IMR-90 (cell line): Measurements from ENCODE around the gene RHOXF2. TPM values are rescaled to one million over a fixed set of nuclear protein-coding genes. Genes with fewer than 3 reads are reported as not detected.
A peak's percentile ranks its signal among the peaks of the same experiment; 100 is the strongest.

ENCODE experiments used
- ATAC-seq: fragments of 200-7000 bp; cut with Tn5 transposase; 2 replicates; pipeline ENCODE4 v1.9.1; 2020; ENCODE audit warnings: low read depth, mild to moderate bottlenecking, moderate library complexity
- BruUV-seq: library from RNA; stranded (reverse); fragments of 400-500 nt; replicated peaks from 2 replicates; lab custom pipeline; 2021; lab: Mats Ljungman, UMichigan
- CTCF ChIA-PET: fragments of 300-600 bp; formaldehyde crosslinking; extraction: SDS; loops from one replicate; lab custom pipeline; 2021; ENCODE audit warnings: antibody characterized with exemption; lab: Yijun Ruan, JAX
- POLR2A ChIA-PET: fragments of 300-600 bp; sonication (Branson Sonifier 250); formaldehyde crosslinking; loops from one replicate; lab custom pipeline; 2022; ENCODE audit warnings: antibody characterized with exemption; ENCODE audit not compliant: unreplicated experiment; lab: Charles Lee
- DNase-seq: peaks from one replicate; pipeline ENCODE4 v3.0.0; 2013
- H2AFZ ChIP-seq: replicated peaks from 2 replicates; pipeline ENCODE3; 2013; ENCODE audit warnings: low read length, mild to moderate bottlenecking; ENCODE audit not compliant: poor library complexity
- H2AK5ac ChIP-seq: 2 replicates; pipeline ENCODE4 v1.6.1; 2013; ENCODE audit warnings: low read depth, low read length, inconsistent platforms
- H2AK9ac ChIP-seq: replicated peaks from 2 replicates; pipeline ENCODE3; 2013; ENCODE audit warnings: mild to moderate bottlenecking, low read depth, low read length, moderate library complexity; ENCODE audit not compliant: poor library complexity
- H2BK120ac ChIP-seq: 2 replicates; pipeline ENCODE4 v1.6.1; 2013; ENCODE audit warnings: low read depth, low read length, inconsistent platforms
- H2BK15ac ChIP-seq: 3 replicates; pipeline ENCODE4 v1.6.1; 2013; ENCODE audit warnings: low read depth, low read length, inconsistent platforms
- H2BK20ac ChIP-seq: 2 replicates; pipeline ENCODE4 v1.6.1; 2013; ENCODE audit warnings: low read depth, mild to moderate bottlenecking, inconsistent platforms, low read length, moderate library complexity
- H2BK5ac ChIP-seq: 2 replicates; pipeline ENCODE4 v1.6.1; 2013; ENCODE audit warnings: mild to moderate bottlenecking, low read depth, low read length, inconsistent platforms; ENCODE audit not compliant: poor library complexity, severe bottlenecking
- H3K14ac ChIP-seq: replicated peaks from 2 replicates; pipeline ENCODE4 v1.6.1; 2013; ENCODE audit warnings: low read depth, low read length, inconsistent platforms
- H3K18ac ChIP-seq: 2 replicates; pipeline ENCODE4 v1.6.1; 2013; ENCODE audit warnings: low read depth, low read length, control low read depth
- H3K23ac ChIP-seq: 2 replicates; pipeline ENCODE4 v1.6.1; 2013; ENCODE audit warnings: low read depth, low read length, inconsistent platforms
- H3K27ac ChIP-seq: 2 replicates; pipeline ENCODE4 v1.5.1; 2013; ENCODE audit warnings: mild to moderate bottlenecking, control low read depth, low read length; ENCODE audit not compliant: insufficient read depth
- H3K27me3 ChIP-seq: 2 replicates; pipeline ENCODE4 v1.6.1; 2013; ENCODE audit warnings: low read length; ENCODE audit not compliant: control insufficient read depth, insufficient read depth
- H3K36me3 ChIP-seq: 2 replicates; pipeline ENCODE4 v1.6.1; 2013; ENCODE audit warnings: low read length, mixed read lengths; ENCODE audit not compliant: control insufficient read depth, insufficient read depth
- H3K4ac ChIP-seq: 2 replicates; pipeline ENCODE4 v1.6.1; 2013; ENCODE audit warnings: low read depth, low read length, inconsistent platforms
- H3K4me1 ChIP-seq: 2 replicates; pipeline ENCODE4 v1.6.1; 2013; ENCODE audit warnings: low read length, mixed read lengths; ENCODE audit not compliant: control insufficient read depth, insufficient read depth
- H3K4me2 ChIP-seq: 2 replicates; pipeline ENCODE4 v1.6.1; 2013; ENCODE audit warnings: low read depth, mild to moderate bottlenecking, control low read depth, low read length, moderate library complexity
- H3K4me3 ChIP-seq: 2 replicates; pipeline ENCODE4 v1.5.1; 2013; ENCODE audit warnings: low read depth, mild to moderate bottlenecking, control low read depth, low read length, moderate library complexity; ENCODE audit not compliant: insufficient read depth
- H3K56ac ChIP-seq: 2 replicates; pipeline ENCODE4 v1.6.1; 2013; ENCODE audit warnings: low read length, inconsistent platforms; ENCODE audit not compliant: insufficient read depth; ENCODE audit errors: extremely low read depth
- H3K79me1 ChIP-seq, 2 experiments: 2 replicates each; pipeline ENCODE4 v1.6.1; 2013; ENCODE audit warnings: low read length in 2 of 2, inconsistent platforms in 1 of 2, low read depth in 1 of 2
- H3K9ac ChIP-seq: 2 replicates; pipeline ENCODE4 v1.6.1; 2013; ENCODE audit warnings: low read depth, low read length, control low read depth
- H3K9me1 ChIP-seq: 2 replicates; pipeline ENCODE4 v1.6.1; 2013; ENCODE audit warnings: low read length, inconsistent platforms; ENCODE audit not compliant: insufficient read depth
- H3K9me3 ChIP-seq: 2 replicates; pipeline ENCODE4 v1.6.1; 2013; ENCODE audit warnings: low read length; ENCODE audit not compliant: control insufficient read depth, insufficient read depth
- H4K20me1 ChIP-seq: 2 replicates; pipeline ENCODE4 v1.6.1; 2013; ENCODE audit warnings: low read length, inconsistent platforms; ENCODE audit not compliant: insufficient read depth
- H4K5ac ChIP-seq: 2 replicates; pipeline ENCODE4 v1.6.1; 2013; ENCODE audit warnings: mild to moderate bottlenecking, low read depth, low read length, control low read depth
- H4K8ac ChIP-seq, 2 experiments: 2 replicates each; pipeline ENCODE4 v1.6.1; 2013; ENCODE audit warnings: low read depth in 2 of 2, low read length in 2 of 2, control low read depth in 1 of 2, inconsistent platforms in 1 of 2
- H4K91ac ChIP-seq: 2 replicates; pipeline ENCODE4 v1.6.1; 2013; ENCODE audit warnings: low read depth, low read length, inconsistent platforms; ENCODE audit not compliant: insufficient read depth
- BHLHE40 ChIP-seq: fragments of 150-350 bp; IDR thresholded peaks from 2 replicates; pipeline ENCODE4 v1.6.1; 2016; ENCODE audit warnings: mild to moderate bottlenecking, low read depth, low read length
- CEBPB ChIP-seq: IDR thresholded peaks from 2 replicates; pipeline ENCODE4 v1.6.1; 2012; ENCODE audit warnings: low read depth, low read length, improper control_type of control experiment
- CHD1 ChIP-seq: IDR thresholded peaks from 2 replicates; pipeline ENCODE4 v1.6.1; 2012; ENCODE audit warnings: low read depth, low read length, improper control_type of control experiment
- FOS ChIP-seq: fragments of 150-350 bp; IDR thresholded peaks from 2 replicates; pipeline ENCODE4 v1.6.1; 2016; ENCODE audit warnings: low read depth, low read length
- MAFK ChIP-seq: IDR thresholded peaks from 2 replicates; pipeline ENCODE4 v1.6.1; 2012; ENCODE audit warnings: low read depth, low read length, improper control_type of control experiment
- MAZ ChIP-seq: IDR thresholded peaks from 2 replicates; pipeline ENCODE4 v1.6.1; 2012; ENCODE audit warnings: low read depth, mild to moderate bottlenecking, low read length, improper control_type of control experiment, moderate library complexity, borderline replicate concordance
- MXI1 ChIP-seq: IDR thresholded peaks from 2 replicates; pipeline ENCODE4 v1.6.1; 2012; ENCODE audit warnings: low read depth, mild to moderate bottlenecking, low read length, moderate library complexity, borderline replicate concordance
- NFE2L2 ChIP-seq: fragments of 150-350 bp; IDR thresholded peaks from 2 replicates; pipeline ENCODE4 v1.6.1; 2016; ENCODE audit warnings: low read depth, mild to moderate bottlenecking, low read length
- POLR2A ChIP-seq: IDR thresholded peaks from 2 replicates; pipeline ENCODE4 v1.6.1; 2012; ENCODE audit warnings: mild to moderate bottlenecking, low read depth, low read length
- RAD21 ChIP-seq: IDR thresholded peaks from 2 replicates; pipeline ENCODE4 v1.6.1; 2012; ENCODE audit warnings: low read length, improper control_type of control experiment
- RCOR1 ChIP-seq: IDR thresholded peaks from 2 replicates; pipeline ENCODE4 v1.6.1; 2012; ENCODE audit warnings: mild to moderate bottlenecking, low read length, improper control_type of control experiment; ENCODE audit not compliant: insufficient replicate concordance
- RFX5 ChIP-seq: IDR thresholded peaks from 2 replicates; pipeline ENCODE4 v1.8.0; 2012; ENCODE audit warnings: low read depth, mild to moderate bottlenecking, low read length, moderate library complexity
- SMC3 ChIP-seq: fragments of 150-350 bp; IDR thresholded peaks from 2 replicates; pipeline ENCODE4 v1.6.1; 2016; ENCODE audit warnings: low read depth, mild to moderate bottlenecking, antibody characterized with exemption, low read length, moderate library complexity
- WGBS, 2 experiments: methylation state at CpG; one replicate each; pipeline versions ENCODE4 v1.1.5 to v1.1.7; 2013; ENCODE audit warnings: missing lambda C conversion rate in 2 of 2; ENCODE audit not compliant: insufficient read length in 1 of 2; ENCODE audit errors: extremely low coverage in 2 of 2; 5-methylcytosine and 5-hydroxymethylcytosine counted together
- dilution Hi-C: fragments of 300-500 bp; cut with HindIII; formaldehyde crosslinking; loops from one replicate; pipeline ENCODE4 v1.14.3; 2018; ENCODE audit warnings: low sequenced_read_pairs; ENCODE audit not compliant: unreplicated experiment
- in situ Hi-C: fragments of 300-500 bp; cut with MboI; formaldehyde crosslinking; loops from 3 replicates; pipeline ENCODE4 v1.14.3; 2019; ENCODE audit warnings: low sequenced_read_pairs, inconsistent platforms, mixed read lengths
- intact Hi-C: fragments of 100-400 bp; cut with micrococcal nuclease; formaldehyde crosslinking; loops from 2 replicates; pipeline ENCODE4 v1.10.0; 2022
- polyA plus RNA-seq, 3 experiments: library from polyadenylated mRNA; depleted of rRNA; stranded (reverse); fragments of >200 nt; gene quantifications; 2 replicates each; pipeline ENCODE4 v1.2.3, GENCODE V29; 2012; ENCODE audit warnings: low replicate concordance in 1 of 3
- total RNA-seq: library from RNA; depleted of rRNA; stranded (reverse); fragments of >200 nt; gene quantifications from 2 replicates; pipeline ENCODE4 v1.2.3, GENCODE V29; 2012
- TF ChIP-seq, protein P1 (sequence below): fragments of 150-350 bp; IDR thresholded peaks from 2 replicates; pipeline ENCODE4 v1.6.1; 2017; ENCODE audit warnings: mild to moderate bottlenecking, antibody characterized with exemption, low read length, low read depth
- TF ChIP-seq, protein P2 (sequence below): fragments of 150-350 bp; IDR thresholded peaks from 2 replicates; pipeline ENCODE4 v1.6.1; 2016; ENCODE audit warnings: low read depth, mild to moderate bottlenecking, low read length, moderate library complexity, borderline replicate concordance
- TF ChIP-seq, protein P3 (sequence below): conservative IDR thresholded peaks from 2 replicates; pipeline ENCODE4 v1.5.1; 2012; ENCODE audit warnings: mild to moderate bottlenecking, low read depth, low read length, improper control_type of control experiment

The RHOXF2 gene
- total and polyA plus RNA-seq, 2 of the 4 experiments (the other 2 are of a cell fraction): not detected

DNA sequence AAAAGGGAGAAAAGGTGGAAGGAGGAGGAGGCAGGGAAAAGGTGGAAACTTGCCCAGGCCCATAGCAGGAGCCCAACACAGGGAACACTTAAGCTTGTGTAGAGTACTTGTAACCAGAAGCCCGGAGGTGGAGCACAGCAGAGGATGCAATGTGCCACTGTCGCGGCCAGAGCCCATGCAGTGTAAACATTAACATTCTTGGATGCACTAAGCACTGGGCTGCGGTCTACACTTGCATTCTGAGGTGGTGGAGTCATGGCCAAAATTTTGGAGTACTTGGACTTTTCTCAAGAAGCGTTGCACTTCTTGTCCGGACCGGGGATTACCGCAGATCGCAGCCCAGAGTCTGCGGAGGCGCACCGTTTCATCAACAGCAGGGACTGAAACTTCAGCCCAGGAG is 38.2 kb upstream of the RHOXF2 start:
- H4K20me1 ChIP-seq: no peaks in the 10 kb centered on the region
- no TSS peak for BruUV-seq
- in situ Hi-C loops (loop anchor here (25.0 kb wide), 1 partner anchor 117 kb away; no protein-coding TSS in a partner anchor), intact Hi-C loops (no loop called here), dilution Hi-C loops (no loop called here)
- WGBS, 2 experiments: 67% methylated on average over 12 of the region's 12 CpGs; no CpG with 5 or more reads in 1 of the 2 experiments
- no peak overlapping the region for H3K14ac ChIP-seq
- H2BK5ac ChIP-seq: no peak overlapping the region
- no peaks in the 10 kb centered on the region; the same call in 1 of the 2 replicates for H3K27me3 ChIP-seq
- H3K4me1 ChIP-seq: no peaks in the 10 kb centered on the region
- H4K8ac ChIP-seq: no peak overlapping the region
- no peak overlapping the region for H2AK9ac ChIP-seq
- no peak overlapping the region for H3K56ac ChIP-seq
- no peaks in the 10 kb centered on the region for H3K9me1 ChIP-seq
- ChIA-PET POLR2A (no interaction called here), CTCF (no interaction called here)
- H2AFZ ChIP-seq: no peak overlapping the region
- peak; percentile 0 for DNase-seq
- no peak overlapping the region for H4K5ac ChIP-seq
- H3K4me2 ChIP-seq: no peak overlapping the region
- TF ChIP-seq, protein P1, sequence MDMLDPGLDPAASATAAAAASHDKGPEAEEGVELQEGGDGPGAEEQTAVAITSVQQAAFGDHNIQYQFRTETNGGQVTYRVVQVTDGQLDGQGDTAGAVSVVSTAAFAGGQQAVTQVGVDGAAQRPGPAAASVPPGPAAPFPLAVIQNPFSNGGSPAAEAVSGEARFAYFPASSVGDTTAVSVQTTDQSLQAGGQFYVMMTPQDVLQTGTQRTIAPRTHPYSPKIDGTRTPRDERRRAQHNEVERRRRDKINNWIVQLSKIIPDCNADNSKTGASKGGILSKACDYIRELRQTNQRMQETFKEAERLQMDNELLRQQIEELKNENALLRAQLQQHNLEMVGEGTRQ: no peak
- TF ChIP-seq NFE2L2 (no peak), CEBPB (no peak), MXI1 (no peak), BHLHE40 (no peak), MAFK (no peak), MAZ (no peak), RFX5 (no peak), RAD21 (no peak), RCOR1 (no peak), CHD1 (no peak), FOS (no peak), SMC3 (no peak), POLR2A (no peak)
- TF ChIP-seq, protein P2, sequence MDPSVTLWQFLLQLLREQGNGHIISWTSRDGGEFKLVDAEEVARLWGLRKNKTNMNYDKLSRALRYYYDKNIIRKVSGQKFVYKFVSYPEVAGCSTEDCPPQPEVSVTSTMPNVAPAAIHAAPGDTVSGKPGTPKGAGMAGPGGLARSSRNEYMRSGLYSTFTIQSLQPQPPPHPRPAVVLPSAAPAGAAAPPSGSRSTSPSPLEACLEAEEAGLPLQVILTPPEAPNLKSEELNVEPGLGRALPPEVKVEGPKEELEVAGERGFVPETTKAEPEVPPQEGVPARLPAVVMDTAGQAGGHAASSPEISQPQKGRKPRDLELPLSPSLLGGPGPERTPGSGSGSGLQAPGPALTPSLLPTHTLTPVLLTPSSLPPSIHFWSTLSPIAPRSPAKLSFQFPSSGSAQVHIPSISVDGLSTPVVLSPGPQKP: no peak
- TF ChIP-seq, protein P3, sequence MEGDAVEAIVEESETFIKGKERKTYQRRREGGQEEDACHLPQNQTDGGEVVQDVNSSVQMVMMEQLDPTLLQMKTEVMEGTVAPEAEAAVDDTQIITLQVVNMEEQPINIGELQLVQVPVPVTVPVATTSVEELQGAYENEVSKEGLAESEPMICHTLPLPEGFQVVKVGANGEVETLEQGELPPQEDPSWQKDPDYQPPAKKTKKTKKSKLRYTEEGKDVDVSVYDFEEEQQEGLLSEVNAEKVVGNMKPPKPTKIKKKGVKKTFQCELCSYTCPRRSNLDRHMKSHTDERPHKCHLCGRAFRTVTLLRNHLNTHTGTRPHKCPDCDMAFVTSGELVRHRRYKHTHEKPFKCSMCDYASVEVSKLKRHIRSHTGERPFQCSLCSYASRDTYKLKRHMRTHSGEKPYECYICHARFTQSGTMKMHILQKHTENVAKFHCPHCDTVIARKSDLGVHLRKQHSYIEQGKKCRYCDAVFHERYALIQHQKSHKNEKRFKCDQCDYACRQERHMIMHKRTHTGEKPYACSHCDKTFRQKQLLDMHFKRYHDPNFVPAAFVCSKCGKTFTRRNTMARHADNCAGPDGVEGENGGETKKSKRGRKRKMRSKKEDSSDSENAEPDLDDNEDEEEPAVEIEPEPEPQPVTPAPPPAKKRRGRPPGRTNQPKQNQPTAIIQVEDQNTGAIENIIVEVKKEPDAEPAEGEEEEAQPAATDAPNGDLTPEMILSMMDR: no peak
- H2BK15ac ChIP-seq: no peak overlapping the region
- no peaks in the 10 kb centered on the region for H3K9me3 ChIP-seq
- H3K4ac ChIP-seq: no peak overlapping the region
- no peak overlapping the region for H3K27ac ChIP-seq
- no peak overlapping the region for H3K4me3 ChIP-seq
- no peaks in the 10 kb centered on the region for H3K79me1 ChIP-seq
- H2AK5ac ChIP-seq: no peak overlapping the region
- H4K91ac ChIP-seq: no peak overlapping the region
- H3K18ac ChIP-seq: no peak overlapping the region
- H3K36me3 ChIP-seq: no peaks in the 10 kb centered on the region
- ATAC-seq: peak; percentile 57
- H3K9ac ChIP-seq: no peak overlapping the region
- no peak overlapping the region for H2BK20ac ChIP-seq
- no peak overlapping the region for H2BK120ac ChIP-seq
- no peak overlapping the region for H3K23ac ChIP-seq
